Measurements from ENCODE around the gene DMD.
"Not testable (repeated sequence)": the region's sequence is repeated elsewhere in the genome, so short reads cannot be mapped to it uniquely, and the experiment has no call there.

DMD gene

GRCh38 chrX:32842053-32842452 lies 369.3 kb downstream of the DMD start:
- DNase-seq = no peak

GRCh38 chrX:32839781-32840180 lies 371.6 kb downstream of the DMD start:
- no peak for DNase-seq

- no peak for DNase-seq
Measured at GRCh38 chrX:32825009-32825408, 386.3 kb downstream of the DMD start.

GRCh38 chrX:32804034-32804433 lies 407.3 kb downstream of the DMD start:
- DNase-seq = no peak

DNA sequence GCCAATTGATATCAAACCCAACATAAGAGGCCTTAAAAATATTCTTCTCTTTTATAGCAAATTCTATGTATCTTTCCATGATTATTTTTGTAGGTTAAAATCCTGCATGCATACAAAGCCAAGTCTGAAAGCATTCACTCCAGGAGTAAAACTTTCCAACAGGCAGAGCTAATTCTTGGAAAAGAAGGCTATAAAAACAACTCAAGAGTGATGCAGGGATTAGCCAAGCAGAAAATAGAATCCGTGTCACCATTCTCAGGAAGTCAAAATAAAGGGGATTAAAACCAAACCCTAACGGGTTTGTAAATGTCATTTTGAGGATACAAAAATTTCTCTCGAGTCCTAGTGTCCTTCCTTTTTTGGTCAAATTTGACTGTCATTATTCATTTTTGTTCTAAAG lies 412.4 kb downstream of the DMD start:
- no peak for DNase-seq

DNA sequence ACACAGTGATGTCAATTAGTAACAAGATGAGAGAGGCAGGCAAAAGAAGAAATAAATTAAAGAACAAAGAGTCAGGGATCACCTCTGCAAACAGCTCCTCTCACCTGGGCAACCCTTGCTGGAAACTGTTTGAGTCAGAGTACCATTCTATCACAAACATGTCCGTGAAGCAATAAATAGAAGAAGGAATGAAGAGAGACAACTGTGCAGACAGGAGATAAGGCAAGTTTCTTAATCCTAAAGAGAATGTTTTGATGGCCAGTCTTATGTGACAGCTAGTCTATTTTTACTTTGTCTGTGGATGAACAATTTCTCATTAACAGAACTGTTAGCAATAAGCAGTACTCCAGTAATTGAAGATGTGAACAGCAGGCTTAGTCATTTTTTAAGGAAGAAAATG lies 422.4 kb downstream of the DMD start:
- no peak for DNase-seq

DNA sequence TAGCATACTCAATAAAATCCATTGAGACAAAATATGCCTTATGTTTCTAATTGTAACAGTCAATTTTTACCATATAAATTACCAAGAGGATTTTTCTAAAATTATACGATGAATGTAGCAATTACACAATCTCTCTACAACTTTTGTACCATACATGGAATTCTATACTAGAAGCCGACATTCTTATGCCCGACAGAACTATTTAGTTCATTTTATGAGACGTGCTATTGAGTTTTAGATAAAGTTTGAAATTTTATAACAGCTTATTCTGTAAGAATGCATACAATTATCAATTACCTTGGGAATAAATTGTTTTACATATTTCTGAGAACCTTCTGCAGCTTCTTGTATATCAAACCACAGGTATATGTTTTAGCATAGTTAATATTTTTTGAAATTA lies 431.2 kb downstream of the DMD start:
- no peak for DNase-seq

DNA sequence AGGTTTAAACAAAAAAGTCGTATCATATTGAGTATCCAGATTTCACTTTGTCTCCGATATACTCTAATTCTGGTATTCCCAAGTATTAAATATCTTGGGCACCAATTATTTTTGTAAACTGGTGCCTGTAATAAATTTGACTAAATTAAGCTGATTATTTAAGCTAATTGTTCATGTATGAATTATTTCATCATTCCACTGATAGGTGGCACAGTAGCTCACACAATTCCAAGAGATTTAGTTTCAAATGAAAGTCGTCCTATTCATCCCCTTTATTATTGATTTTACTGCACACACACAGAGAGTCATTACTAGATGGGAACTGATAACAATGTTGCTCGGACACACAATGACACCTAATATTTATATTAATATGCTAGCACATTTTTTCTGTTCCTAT lies 432.4 kb downstream of the DMD start:
- DNase-seq = no peak

GRCh38 chrX:32774966-32775365 lies 436.4 kb downstream of the DMD start:
- DNase-seq = no peak

DNA sequence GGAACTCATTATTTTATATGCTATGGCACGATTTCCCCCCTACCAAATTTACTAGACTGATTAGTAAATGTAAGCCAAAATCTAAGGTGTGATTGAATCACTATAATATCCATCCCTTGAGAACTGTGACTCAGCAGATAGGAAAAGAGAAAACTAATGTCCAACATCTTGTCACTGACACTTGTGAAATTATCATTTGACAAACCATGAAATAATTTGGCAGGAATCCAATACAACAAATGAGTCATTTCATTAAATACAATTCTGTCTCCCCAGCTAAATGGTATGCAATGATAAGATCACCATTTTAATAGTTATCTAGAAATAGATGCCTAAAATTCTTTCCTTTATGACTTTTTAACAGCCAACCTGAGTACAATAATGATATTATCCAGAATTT lies 462.3 kb downstream of the DMD start:
- DNase-seq = no peak

DNA sequence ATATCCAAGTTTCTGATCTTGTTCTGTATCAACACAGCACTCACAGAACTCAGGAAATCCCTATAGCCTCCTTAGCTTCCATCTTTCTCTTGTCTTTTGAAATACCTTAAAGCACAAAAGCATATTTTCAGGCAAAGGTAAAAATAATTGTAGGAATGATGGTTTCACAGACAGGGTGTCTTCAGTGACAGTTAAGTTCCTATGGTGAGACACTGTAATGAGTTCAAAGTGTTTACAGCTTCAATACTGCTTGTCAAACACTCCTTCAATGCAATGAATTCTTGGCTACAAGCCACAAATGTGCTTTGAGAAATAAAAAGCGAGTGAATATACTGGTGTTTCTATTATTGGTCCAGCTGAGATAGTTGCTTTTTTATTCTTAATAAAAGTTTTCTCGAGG lies 466.0 kb downstream of the DMD start:
- DNase-seq = no peak

DNA sequence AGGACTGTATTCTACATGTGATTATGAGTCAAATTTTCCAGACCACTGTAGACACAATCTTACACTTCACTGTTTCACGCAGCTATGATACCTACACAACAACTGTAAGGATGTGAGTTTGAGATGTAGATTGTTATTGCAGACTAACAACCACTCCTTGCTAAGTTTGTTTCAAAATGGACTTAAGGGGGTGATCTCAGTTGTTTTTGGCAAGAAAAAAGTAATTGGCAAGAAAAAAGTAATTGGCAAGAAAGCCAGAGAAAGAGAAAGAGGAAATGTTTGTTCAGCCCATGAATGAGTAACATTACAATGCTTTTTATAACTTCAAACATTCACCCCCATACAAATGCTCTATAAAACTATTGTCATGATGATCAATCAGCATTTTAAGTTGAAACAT lies 466.4 kb downstream of the DMD start:
- no peak for DNase-seq

DNA sequence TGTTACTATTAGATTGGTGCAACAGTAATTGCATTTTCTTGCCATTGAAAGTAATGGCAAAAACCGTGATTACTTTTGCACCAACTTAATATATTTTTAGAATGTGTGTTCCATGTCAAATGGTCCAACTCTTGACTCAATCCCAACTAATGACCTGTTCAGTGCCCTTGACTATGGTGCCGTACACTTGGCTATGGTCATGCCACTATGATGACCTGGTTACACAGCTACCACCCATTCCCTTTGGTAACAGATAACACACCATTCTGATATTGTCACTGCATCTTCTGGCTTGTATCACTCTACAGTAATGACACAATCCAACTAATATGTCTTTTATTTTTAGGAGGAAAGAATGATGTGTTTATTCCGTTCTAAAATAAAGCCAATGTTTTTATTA lies 469.4 kb downstream of the DMD start:
- no peak for DNase-seq

DNA sequence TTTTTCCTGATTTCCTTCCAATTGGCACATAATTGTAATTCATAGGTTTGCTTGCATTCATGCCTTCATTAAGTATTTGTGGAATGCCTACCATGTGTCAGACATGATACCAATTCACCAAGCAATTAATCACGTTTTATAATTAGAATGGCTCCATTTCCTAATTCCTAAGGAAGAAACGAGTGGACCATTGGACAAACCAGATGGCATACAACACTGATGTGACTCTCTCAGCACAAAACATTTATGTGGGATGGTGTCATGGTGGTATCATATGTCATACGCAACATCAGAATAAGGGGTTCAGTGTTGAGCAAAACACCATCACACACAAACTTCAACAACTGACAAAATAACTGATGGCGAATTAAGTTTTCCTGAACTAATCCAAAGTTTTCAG lies 502.8 kb downstream of the DMD start:
- no peak for DNase-seq

GRCh38 chrX:32705385-32705784 lies 506.0 kb downstream of the DMD start:
- DNase-seq = not testable (repeated sequence)

GRCh38 chrX:32687379-32687778 lies 524.0 kb downstream of the DMD start:
- no peak for DNase-seq

GRCh38 chrX:32678487-32678886 lies 532.9 kb downstream of the DMD start:
- no peak for DNase-seq

- DNase-seq = no peak
Measured at GRCh38 chrX:32673193-32673592, 538.2 kb downstream of the DMD start.

DNA sequence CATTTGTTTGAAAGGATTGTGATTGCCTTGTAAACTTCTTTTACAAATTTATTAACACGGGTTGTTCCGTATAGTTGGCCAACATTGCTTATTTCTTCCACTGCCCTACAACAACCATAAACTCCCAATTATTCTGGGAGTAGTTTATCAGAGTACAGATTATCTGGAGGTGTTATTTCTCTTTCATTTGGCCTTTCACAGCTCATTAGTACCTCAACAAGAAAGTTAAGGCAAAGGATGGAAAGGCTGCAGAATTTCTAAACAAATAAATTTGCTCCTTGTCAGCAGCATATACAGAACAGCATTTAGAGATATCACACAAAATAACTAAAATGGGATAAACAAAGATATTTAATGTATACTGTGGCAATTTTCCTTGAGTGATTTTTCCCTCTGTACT lies 548.8 kb downstream of the DMD start:
- DNase-seq = no peak

DNA sequence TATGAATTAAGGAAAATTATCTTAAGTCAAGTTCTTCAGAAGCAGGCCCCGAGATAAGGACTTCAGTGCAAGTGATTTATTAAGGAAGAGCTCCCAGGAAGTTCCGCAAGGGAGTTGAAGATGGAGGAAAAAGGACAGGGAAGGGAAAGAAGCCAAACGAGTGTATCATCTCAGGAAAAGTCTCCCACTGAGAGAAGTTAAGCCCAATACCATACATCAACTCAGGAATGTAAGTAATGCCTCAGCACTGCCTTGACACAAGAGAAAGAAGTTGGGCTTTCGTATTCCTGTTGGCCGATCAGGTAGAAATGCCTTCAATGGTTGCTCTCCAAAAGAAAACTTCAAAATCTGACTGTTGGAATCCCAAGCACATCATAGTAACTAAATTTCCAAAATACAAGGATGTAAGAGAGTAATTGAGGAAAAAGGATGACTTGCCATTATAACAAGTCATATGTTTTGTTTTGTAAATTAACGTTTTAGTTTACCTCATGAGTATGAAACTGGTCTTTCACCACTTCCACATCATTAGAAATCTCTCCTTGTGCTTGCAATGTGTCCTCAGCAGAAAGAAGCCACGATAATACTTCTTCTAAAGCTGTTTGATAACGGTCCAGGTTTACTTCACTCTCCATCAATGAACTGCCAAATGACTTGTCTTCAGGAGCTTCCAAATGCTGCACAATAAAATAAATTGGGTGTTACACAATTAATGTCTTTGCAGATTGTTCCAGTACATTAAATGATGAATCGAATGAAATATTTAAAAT lies 566.7 kb downstream of the DMD start:
- no peak for DNase-seq

GRCh38 chrX:32642283-32642682 lies 569.1 kb downstream of the DMD start:
- no peak for DNase-seq

GRCh38 chrX:32618154-32618553 lies 593.2 kb downstream of the DMD start:
- DNase-seq = no peak

DNA sequence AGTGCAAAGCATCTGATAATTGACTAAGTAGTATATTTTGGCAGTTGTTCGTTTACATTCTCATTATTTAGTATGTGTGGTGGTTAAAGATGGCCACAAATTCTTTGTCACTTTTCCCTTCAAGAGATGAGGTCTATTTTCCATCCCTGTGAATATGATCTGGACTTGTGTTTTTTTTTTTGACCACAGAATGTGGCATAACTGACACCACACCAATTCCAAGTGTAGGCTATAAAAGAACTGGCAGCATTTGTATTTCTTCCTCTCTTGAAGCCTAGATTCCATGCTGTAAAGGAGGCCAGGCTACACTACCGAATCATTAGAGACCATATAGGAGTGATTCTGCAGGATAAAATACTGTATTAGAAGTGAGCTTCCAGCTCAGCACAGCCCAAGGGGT lies 596.6 kb downstream of the DMD start:
- DNase-seq = no peak

DNA sequence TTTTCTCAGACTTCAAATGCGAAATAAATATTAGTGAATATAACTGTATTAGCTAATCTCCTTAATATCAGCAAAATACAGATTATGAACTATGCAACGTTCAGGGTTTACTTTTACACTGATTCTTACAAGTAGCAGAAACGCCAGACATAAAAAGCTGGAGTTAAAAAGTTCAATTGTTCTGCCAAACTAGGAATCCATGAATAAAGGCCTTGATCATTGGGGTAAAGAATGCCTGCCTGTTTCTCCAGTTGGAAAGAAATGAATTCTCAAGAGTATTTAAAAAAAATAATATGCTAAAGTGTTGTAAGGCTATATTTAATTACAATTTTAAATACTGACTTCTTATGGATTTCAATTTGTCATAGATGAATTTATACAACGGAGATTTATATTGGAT lies 612.2 kb downstream of the DMD start:
- no peak for DNase-seq

GRCh38 chrX:32598707-32599106 lies 612.6 kb downstream of the DMD start:
- no peak for DNase-seq

DNA sequence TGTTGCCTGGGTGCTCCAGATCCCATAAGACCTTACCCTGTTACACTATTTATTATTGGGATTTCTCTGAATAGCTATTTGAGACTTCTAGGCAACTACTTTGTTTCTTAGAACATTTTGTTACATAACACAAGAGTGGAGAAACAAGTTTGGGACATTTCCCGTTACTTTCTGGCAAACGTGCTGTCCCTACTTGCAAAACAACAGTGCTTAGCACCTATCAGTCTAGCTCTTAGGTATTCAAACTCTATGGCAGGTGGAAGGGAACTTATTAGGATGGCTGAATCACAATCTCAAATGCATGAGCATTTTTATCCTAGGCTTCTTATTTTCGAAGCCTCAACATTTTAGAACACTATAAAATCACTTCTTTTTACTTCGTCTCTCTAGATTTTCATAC lies 613.6 kb downstream of the DMD start:
- DNase-seq = no peak
